Naive thymus-derived CD8-positive, alpha-beta T cell (primary cell): ENCODE results near the gene RABEPK. TPM values are rescaled to one million over a fixed set of nuclear protein-coding genes. Genes with fewer than 3 reads are reported as not detected.
A peak's percentile ranks its signal among the peaks of the same experiment; 100 is the strongest.
"Not testable (repeated sequence)": the region's sequence is repeated elsewhere in the genome, so short reads cannot be mapped to it uniquely, and the experiment has no call there.

Source experiments
- ATAC-seq, 2 donors: fragments of 150-1000 bp; cut with Tn5 transposase in 1 of 2; sonication (Bioruptor Pico), chemical (Tn5 transposase) in 1 of 2; 1 replicate in 1 of 2; 2 replicates in 1 of 2; pipeline ENCODE4 v1.10.0; 2021; ENCODE audit warnings: mild to moderate bottlenecking in 2 of 2, moderate library complexity in 2 of 2
- POLR2A ChIA-PET: fragments of 350-600 bp; sonication (Branson Sonifier 250); formaldehyde crosslinking; loops from one replicate; lab custom pipeline; 2021; ENCODE audit warnings: antibody characterized with exemption; lab: Charles Lee
- DNase-seq, 10 donors: peaks; one replicate each; pipeline versions ENCODE4 v3.0.0 to v3.0.0-alpha.2; 2020 to 2022
- H3K27ac Mint-ChIP-seq, 10 donors: one replicate each; pipeline ENCODE4 v1.8.0; 2020 to 2022; ENCODE audit warnings: mild to moderate bottlenecking in 10 of 10, mixed read lengths in 10 of 10, moderate library complexity in 4 of 10, inconsistent platforms in 1 of 10
- H3K27me3 Mint-ChIP-seq, 5 donors: one replicate each; pipeline ENCODE4 v1.8.0; 2021 to 2022; ENCODE audit warnings: mixed read lengths in 5 of 5
- H3K36me3 Mint-ChIP-seq, 3 donors: one replicate each; pipeline ENCODE4 v1.8.0; 2020 to 2022; ENCODE audit warnings: mixed read lengths in 3 of 3, mild to moderate bottlenecking in 2 of 3, inconsistent platforms in 1 of 3
- H3K4me1 Mint-ChIP-seq, 4 donors: one replicate each; pipeline ENCODE4 v1.8.0; 2021 to 2022; ENCODE audit warnings: mixed read lengths in 4 of 4
- H3K4me3 Mint-ChIP-seq, 10 donors: one replicate each; pipeline ENCODE4 v1.8.0; 2020 to 2022; ENCODE audit warnings: mild to moderate bottlenecking in 10 of 10, mixed read lengths in 10 of 10, moderate library complexity in 6 of 10, inconsistent platforms in 1 of 10
- H3K9me3 Mint-ChIP-seq, 9 donors: one replicate each; pipeline ENCODE4 v1.8.0; 2020 to 2022; ENCODE audit warnings: mixed read lengths in 9 of 9, mild to moderate bottlenecking in 3 of 9, inconsistent platforms in 1 of 9, moderate library complexity in 1 of 9
- polyA plus RNA-seq, 3 donors: library from polyadenylated mRNA; unstranded; fragments of 300-500 nt; fragmentation: Illumina TruSeq; gene quantifications; one replicate each; pipeline ENCODE4 v1.2.3, GENCODE V29; 2021
- total RNA-seq, 8 experiments: library from RNA in 2 of 8; stranded (reverse) in 2 of 8; gene quantifications; one replicate each; pipeline ENCODE4 v1.2.3 and lab custom pipeline; 2021 to 2026

Gene RABEPK, protein sequence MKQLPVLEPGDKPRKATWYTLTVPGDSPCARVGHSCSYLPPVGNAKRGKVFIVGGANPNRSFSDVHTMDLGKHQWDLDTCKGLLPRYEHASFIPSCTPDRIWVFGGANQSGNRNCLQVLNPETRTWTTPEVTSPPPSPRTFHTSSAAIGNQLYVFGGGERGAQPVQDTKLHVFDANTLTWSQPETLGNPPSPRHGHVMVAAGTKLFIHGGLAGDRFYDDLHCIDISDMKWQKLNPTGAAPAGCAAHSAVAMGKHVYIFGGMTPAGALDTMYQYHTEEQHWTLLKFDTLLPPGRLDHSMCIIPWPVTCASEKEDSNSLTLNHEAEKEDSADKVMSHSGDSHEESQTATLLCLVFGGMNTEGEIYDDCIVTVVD
- 10 to 100 TPM; 13.1 TPM for total RNA-seq
- polyA plus RNA-seq, result 10 to 100 TPM; 29.4 to 44.2 (median 32.7) TPM
- 16.5 to 59.6 (median 17.7) reads per million in 6 experiments for total RNA-seq (lab: John Stamatoyannopoulos, UW)

DNA sequence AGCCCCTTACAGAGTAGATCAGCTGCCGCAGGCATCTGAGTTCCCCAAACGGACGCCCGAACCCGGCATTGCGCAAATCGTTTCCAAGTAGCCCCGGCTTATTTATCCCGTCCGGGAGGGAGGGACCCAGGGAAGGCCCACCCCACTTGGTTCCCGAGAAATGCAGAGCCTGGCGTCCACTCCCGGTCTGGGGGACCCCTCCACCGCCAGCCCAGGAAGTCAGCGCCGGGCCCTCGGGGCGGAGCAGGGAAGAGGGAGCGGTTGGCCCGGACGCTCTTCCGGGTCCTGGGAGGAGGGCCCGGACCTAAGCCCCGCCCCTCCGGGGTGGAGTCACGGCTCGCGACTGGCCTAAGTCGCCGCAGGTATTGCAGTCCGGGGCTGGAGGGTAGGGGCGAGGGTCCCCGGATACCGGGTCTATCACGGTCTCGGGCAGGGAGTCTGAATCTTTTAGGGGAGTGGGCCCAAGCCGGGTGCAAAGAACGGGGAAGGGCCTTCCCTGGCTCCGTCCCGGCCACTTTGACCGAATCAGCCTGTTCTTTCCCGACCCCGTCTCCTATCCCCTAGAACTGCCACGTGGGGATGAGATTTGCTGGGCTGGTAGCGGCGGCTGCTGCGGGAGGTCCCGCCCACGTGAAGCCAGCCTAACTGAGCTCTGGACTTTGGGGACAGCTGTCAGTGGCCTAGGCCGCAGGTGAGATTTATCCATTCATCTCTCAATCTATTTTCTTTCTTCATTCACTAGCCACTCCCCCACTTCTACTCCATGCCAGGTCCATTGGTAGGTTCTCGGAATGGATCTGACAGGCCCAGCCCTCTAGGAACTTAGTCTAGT is at the start of gene RABEPK:
Gene RABEPK (plus strand): TSS at position 327 of the 832 bp plus-strand sequence. CDS start 2,472 bp downstream, outside the sequence.
- peak within 1 kb of the TSS; percentile 86 to 97 (median 94) for H3K27ac Mint-ChIP-seq
- POLR2A ChIA-PET, result interaction anchor here (0.8 to 7.4 kb wide), 6 partner anchors 10 to 259 kb away, joined by 5 to 80 read pairs (median 6); partner anchors contain the start of genes GOLGA1, HSPA5 and PPP6C
- H3K27me3 Mint-ChIP-seq, result no peaks in the 10 kb centered on the region
- ATAC-seq (peak; percentile 93 to 95), DNase-seq (peak; percentile 69 to 91 (median 86))
- H3K4me3 Mint-ChIP-seq, result peak within 1 kb of the TSS; percentile 88 to 97 (median 93)
- no peaks in the 10 kb centered on the region for H3K9me3 Mint-ChIP-seq
- H3K36me3 Mint-ChIP-seq, result peaks cover 0 to 26% (median 6%) of the 10 kb centered on the region in 3 donors
- H3K4me1 Mint-ChIP-seq, result peaks cover 26 to 62% (median 50%) of the 10 kb centered on the region in 4 donors

DNA sequence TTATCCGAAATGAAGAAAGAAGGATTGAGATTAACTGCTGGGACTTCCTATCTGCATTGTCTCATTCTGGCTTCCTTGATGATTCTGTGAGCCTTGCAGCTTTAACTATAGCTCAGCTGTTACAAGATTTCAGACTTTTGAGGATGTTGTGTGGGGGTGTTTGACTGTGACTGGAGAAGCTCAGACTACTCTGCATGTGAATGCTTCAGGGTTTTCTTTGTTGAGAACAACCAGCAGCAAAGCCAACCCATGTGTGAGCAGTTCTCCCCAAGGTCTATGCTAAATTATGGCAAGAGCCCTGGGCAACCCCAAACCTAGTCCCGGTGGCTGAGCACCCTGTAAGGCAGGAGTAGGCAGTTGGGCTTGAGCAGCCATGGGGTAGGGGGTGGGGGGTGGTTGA is 48.6 kb upstream of the RABEPK start:
- no peaks in the 10 kb centered on the region for H3K27me3 Mint-ChIP-seq
- DNase-seq (no peak), ATAC-seq (no peak)
- H3K36me3 Mint-ChIP-seq, result peaks cover 0 to 68% (median 4%) of the 10 kb centered on the region in 3 donors
- no peaks in the 10 kb centered on the region for H3K9me3 Mint-ChIP-seq
- H3K27ac Mint-ChIP-seq, result peak overlapping the region in 2 of 10 donors; percentile 7 to 25
- H3K4me3 Mint-ChIP-seq, result no peak overlapping the region
- POLR2A ChIA-PET, result no interaction called here
- H3K4me1 Mint-ChIP-seq, result peaks cover 2 to 9% (median 4%) of the 10 kb centered on the region in 4 donors

DNA sequence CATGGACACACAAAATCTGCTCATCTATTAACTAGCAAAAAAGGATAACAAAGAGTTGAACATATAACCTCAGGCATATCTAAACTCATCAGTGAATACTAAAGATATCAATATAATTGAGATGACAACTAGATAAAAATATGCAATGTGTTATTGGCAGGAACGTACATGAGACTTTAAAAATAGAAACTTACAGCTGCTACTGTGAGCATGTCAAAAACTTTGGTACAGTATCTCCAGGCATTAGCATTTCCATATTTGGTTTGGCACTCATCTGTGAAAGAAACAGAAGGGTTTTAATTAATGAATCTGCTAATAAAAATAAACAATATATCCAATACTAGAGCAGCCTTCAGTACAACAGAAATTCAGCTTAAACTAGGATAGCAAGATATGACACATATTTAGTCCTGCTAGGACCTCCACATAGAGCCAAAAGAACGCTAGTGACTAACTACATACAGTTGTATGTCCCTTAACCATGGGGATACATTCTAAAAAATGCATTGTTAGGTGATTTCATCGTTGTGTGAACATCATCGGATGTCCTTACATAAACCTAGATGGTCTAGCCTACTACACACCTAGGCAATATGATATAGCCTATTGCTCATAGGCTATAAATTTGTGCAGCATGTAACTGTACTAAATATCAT is 46.5 kb upstream of the RABEPK start:
- peaks cover 2 to 9% (median 4%) of the 10 kb centered on the region in 4 donors for H3K4me1 Mint-ChIP-seq
- H3K4me3 Mint-ChIP-seq, result no peak overlapping the region
- POLR2A ChIA-PET, result no interaction called here
- ATAC-seq (no peak), DNase-seq (no peak)
- H3K27me3 Mint-ChIP-seq, result no peaks in the 10 kb centered on the region
- no peaks in the 10 kb centered on the region for H3K9me3 Mint-ChIP-seq
- H3K27ac Mint-ChIP-seq, result no peak overlapping the region
- H3K36me3 Mint-ChIP-seq, result peaks cover 0 to 79% (median 6%) of the 10 kb centered on the region in 3 donors

DNA sequence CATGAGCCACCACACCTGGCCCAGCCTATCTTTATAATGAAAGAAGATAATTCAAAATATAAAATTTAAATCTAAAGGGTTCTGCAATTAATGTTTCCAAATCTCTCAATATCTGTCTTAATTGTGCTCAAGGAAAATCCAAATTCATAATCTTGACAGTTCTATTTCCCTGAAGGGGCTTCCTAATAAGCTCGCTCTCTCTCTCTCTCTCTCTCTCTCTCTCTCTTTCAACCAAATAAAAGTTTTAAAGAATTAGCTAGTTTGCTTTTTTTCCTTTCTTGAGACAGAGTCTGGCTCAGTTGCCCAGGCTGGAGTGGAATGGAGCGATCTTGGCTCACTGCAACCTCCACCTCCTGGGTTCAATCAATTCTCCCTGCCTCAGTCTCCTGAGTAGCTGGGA is 43.8 kb upstream of the RABEPK start:
- DNase-seq, result no peak
- Mint-ChIP-seq H3K27me3 (no peaks in the 10 kb centered on the region), H3K4me1 (peaks cover 2 to 10% (median 6%) of the 10 kb centered on the region in 4 donors), H3K27ac (peak overlapping the region in 2 of 10 donors; percentile 63 to 74), H3K4me3 (no peak overlapping the region), H3K9me3 (no peaks in the 10 kb centered on the region), H3K36me3 (peaks cover 0 to 68% (median 9%) of the 10 kb centered on the region in 3 donors)
- POLR2A ChIA-PET, result no interaction called here
- no peak for ATAC-seq

DNA sequence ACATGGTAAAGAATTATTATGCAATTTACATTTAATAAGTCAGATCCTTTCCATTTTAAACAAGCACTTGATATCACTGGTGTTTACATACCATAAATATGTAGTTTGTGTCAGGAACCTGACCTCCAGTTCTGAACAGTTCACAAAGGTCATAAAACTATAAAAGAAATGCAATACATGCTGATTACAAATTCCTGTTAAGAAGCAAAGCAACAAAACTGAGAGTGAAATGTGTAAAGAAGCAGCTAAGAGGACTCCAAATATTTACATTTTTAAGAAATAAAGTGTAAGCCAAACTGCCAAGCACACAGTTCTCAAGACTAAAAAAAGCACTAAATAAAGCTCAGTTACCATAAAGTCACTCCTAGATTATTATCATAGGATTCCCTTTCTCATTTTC is 39.6 kb upstream of the RABEPK start:
- no peak for ATAC-seq
- Mint-ChIP-seq H3K4me1 (peaks cover 7 to 20% (median 10%) of the 10 kb centered on the region in 4 donors), H3K9me3 (no peaks in the 10 kb centered on the region), H3K27ac (peak overlapping the region in 8 of 10 donors; percentile 10 to 81 (median 63)), H3K36me3 (peaks cover 0 to 53% (median 7%) of the 10 kb centered on the region in 3 donors), H3K27me3 (no peaks in the 10 kb centered on the region), H3K4me3 (no peak overlapping the region)
- no peak for DNase-seq
- POLR2A ChIA-PET, result interaction anchor here (0.5 kb wide), 1 partner anchor 35 kb away, joined by 5 read pairs; no protein-coding TSS in a partner anchor

DNA sequence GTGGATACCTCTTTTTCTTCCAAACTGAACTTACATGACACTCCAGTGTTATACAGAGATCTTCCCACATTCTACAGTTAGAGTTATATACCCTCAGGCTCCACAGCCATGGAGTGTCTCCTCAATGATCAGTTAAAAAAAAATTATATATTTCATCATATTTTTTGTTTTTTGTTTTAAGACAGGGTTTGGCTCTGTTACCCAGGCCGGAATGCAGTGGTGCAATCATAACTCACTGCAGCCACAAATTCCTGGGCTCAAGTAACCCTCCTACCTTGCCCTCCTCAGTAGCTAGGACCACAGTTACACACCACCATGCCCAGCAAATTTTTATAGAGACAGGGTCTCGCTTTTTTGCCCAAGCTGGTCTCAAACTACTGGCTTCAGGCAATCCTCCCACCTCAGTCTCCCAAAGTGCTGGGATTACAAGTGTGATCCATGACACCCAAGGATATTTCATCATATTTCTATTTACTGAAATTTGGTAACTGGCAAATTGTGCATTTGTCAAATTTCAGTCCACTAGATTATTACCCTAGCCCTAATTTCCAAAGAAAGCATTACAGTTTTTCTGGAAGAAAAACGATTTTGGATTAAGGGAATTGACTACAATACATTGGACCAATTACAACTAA is 38.9 kb upstream of the RABEPK start:
- Mint-ChIP-seq H3K36me3 (peaks cover 0 to 56% (median 7%) of the 10 kb centered on the region in 3 donors), H3K9me3 (no peaks in the 10 kb centered on the region), H3K4me1 (peaks cover 7 to 20% (median 10%) of the 10 kb centered on the region in 4 donors), H3K4me3 (no peak overlapping the region), H3K27ac (peak overlapping the region in 7 of 10 donors; percentile 8 to 81 (median 60)), H3K27me3 (no peaks in the 10 kb centered on the region)
- ATAC-seq, result no peak
- POLR2A ChIA-PET, result interaction anchor here (0.6 to 0.7 kb wide), 2 partner anchors 33 to 43 kb away, joined by 3 to 4 read pairs; no protein-coding TSS in a partner anchor
- DNase-seq, result no peak

DNA sequence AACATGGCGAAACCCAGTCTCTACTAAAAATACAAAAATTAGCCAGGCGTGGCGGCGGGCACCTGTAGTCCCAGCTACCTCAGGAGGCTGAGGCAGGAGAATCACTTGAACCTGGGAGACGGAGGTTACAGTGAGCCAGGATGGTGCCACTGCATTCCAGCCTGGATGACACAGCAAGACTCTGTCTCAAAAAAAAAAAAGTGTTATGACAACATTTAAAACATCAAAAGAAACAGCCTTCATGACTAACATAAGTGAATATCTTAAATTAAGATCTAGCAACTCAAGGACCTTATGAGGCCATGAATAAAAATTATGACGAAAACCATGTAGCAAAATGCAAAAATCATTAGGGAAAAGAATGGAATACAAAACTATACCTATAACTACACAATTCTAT is 37.5 kb upstream of the RABEPK start:
- H3K4me3 Mint-ChIP-seq, DNase-seq, H3K27me3 Mint-ChIP-seq, H3K9me3 Mint-ChIP-seq, ATAC-seq: not testable (repeated sequence)
- POLR2A ChIA-PET, result interaction anchor here (0.7 kb wide), 1 partner anchor 19 kb away, joined by 3 read pairs; no protein-coding TSS in a partner anchor
- Mint-ChIP-seq H3K4me1 (peaks cover 7 to 23% (median 10%) of the 10 kb centered on the region in 4 donors), H3K27ac (peak overlapping the region in 3 of 10 donors; percentile 18 to 45 (median 39)), H3K36me3 (peaks cover 0 to 51% (median 5%) of the 10 kb centered on the region in 3 donors)

DNA sequence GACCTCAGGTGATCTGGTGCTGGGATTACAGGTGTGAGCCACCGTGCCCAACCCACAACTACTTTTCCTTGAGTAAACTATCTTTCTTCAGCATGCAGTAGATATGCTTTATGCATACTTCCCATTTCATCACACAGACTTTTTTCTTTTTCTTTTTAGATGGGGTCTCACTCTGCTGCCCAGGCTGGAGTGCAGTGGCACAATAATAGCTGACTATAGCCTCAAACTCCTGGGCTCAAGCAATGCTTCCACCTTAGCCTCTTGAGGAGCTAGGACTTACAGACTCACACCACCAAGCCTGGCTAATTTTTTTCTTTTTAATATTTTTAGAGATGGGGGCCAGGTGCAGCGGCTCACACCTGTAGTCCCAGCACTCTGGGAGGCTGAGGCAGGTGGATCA is 33.6 kb upstream of the RABEPK start:
- DNase-seq, result no peak
- peak overlapping the region in 3 of 10 donors; percentile 51 to 65 (median 53) for H3K27ac Mint-ChIP-seq
- H3K27me3 Mint-ChIP-seq, result no peaks in the 10 kb centered on the region
- H3K4me3 Mint-ChIP-seq, result no peak overlapping the region
- no peak for ATAC-seq
- peaks cover 7 to 66% (median 8%) of the 10 kb centered on the region in 3 donors for H3K36me3 Mint-ChIP-seq
- POLR2A ChIA-PET, result interaction anchor here (0.6 kb wide), 1 partner anchor 81 kb away, joined by 7 read pairs; no protein-coding TSS in a partner anchor
- peaks cover 5 to 30% (median 12%) of the 10 kb centered on the region in 4 donors for H3K4me1 Mint-ChIP-seq
- H3K9me3 Mint-ChIP-seq, result no peaks in the 10 kb centered on the region

DNA sequence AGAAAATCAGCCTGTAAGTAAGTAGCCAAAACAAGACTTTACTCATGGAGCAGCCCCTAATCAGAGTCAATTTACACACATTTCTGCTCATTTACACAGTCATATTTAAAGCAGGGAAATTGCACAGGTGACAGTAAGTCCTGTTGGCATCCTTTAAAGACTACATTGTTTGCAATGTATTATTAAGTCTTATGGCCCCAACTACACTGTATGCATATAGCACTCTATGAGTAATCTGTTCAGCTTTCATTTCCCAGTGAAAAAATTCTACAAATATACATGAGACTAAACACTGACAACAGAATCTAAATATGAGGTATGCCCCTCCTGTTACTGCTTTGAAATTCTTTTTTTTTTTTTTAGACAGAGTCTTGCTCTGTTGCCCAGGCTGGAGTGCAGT is 30.4 kb upstream of the RABEPK start:
- DNase-seq, result no peak
- POLR2A ChIA-PET, result interaction anchor here (0.7 kb wide), 2 partner anchors 25 to 276 kb away, joined by 3 to 4 read pairs; no protein-coding TSS in a partner anchor
- H3K36me3 Mint-ChIP-seq, result peaks cover 7 to 69% (median 10%) of the 10 kb centered on the region in 3 donors

DNA sequence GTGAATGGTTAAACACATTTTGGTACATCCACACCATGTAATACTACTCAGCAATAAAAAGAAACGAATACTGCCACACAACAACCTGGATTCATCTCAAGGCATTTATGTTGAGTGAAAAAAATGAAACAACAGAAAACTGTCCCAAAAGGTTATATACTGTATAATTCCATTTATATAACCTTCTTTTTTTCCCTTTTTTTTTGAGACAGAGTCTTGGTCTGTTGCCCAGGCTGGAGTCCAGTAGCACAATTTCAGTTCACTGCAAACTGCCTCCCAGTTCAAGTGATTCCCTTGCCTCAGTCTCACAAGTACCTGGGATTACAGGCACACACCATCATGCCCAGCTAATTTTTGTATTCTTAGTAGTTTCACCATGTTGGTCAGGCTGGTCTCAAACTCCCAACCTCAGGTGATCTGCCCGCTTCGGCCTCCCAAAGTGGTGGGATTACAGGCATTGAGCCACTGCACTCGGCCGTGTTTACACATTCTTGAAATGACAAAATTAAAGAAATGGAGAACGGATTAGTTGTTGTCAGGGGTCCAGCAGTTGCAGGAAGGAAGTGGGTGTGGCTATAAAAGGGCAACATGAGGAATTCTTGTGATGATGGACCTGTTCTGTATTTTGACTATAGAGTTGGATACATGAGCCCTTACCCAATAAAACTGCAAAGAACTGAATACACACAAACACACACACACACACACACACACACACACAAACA is 28.1 kb upstream of the RABEPK start:
- ATAC-seq (no peak), DNase-seq (no peak)
- H3K4me3 Mint-ChIP-seq, result peak overlapping the region in 8 of 10 donors; percentile 18 to 61 (median 36)
- peaks cover 7 to 63% (median 10%) of the 10 kb centered on the region in 3 donors for H3K36me3 Mint-ChIP-seq
- no peaks in the 10 kb centered on the region for H3K9me3 Mint-ChIP-seq
- H3K27ac Mint-ChIP-seq, result peak overlapping the region; percentile 52 to 87 (median 70)
- H3K27me3 Mint-ChIP-seq, result no peaks in the 10 kb centered on the region
- POLR2A ChIA-PET, result no interaction called here
- peaks cover 25 to 62% (median 45%) of the 10 kb centered on the region in 4 donors for H3K4me1 Mint-ChIP-seq

More for the DNA sequence above, 30.4 kb upstream of the RABEPK start:
- Mint-ChIP-seq H3K4me1 (peaks cover 17 to 53% (median 30%) of the 10 kb centered on the region in 4 donors), H3K27ac (peak overlapping the region in 1 of 10 donors; percentile 11), H3K4me3 (no peak overlapping the region), H3K9me3 (no peaks in the 10 kb centered on the region), H3K27me3 (no peaks in the 10 kb centered on the region)
- ATAC-seq, result no peak

DNA sequence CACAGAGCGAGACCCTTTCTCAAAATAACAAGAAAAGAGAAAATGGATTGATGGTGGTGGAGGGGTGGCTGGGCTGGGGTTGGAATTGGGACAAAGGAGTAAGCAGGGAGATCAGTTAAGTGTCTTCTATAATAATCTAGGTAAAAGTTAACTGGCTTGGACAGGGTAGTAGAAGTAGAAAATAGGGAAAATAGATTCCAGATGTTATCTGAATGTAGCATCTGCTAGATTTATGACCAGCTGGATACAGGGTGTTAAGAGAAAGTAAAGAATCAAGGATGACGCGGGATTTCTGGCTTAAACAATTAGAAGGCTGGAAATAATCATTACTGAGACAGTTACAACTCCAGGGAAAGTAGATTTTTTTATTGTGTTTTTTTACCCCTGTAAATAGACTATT is 23.7 kb upstream of the RABEPK start:
- H3K36me3 Mint-ChIP-seq, result peaks cover 0 to 44% (median 9%) of the 10 kb centered on the region in 3 donors
- POLR2A ChIA-PET, result no interaction called here
- H3K9me3 Mint-ChIP-seq, result peaks cover 0 to 1% (median 0%) of the 10 kb centered on the region in 9 donors
- no peak overlapping the region for H3K4me3 Mint-ChIP-seq
- ATAC-seq (no peak), DNase-seq (no peak)
- H3K4me1 Mint-ChIP-seq, result peaks cover 40 to 79% (median 72%) of the 10 kb centered on the region in 4 donors
- peak overlapping the region in 6 of 10 donors; percentile 18 to 90 (median 54) for H3K27ac Mint-ChIP-seq
- H3K27me3 Mint-ChIP-seq, result no peaks in the 10 kb centered on the region
